ENCODE results near the gene STMN1.

The STMN1 gene

DNA sequence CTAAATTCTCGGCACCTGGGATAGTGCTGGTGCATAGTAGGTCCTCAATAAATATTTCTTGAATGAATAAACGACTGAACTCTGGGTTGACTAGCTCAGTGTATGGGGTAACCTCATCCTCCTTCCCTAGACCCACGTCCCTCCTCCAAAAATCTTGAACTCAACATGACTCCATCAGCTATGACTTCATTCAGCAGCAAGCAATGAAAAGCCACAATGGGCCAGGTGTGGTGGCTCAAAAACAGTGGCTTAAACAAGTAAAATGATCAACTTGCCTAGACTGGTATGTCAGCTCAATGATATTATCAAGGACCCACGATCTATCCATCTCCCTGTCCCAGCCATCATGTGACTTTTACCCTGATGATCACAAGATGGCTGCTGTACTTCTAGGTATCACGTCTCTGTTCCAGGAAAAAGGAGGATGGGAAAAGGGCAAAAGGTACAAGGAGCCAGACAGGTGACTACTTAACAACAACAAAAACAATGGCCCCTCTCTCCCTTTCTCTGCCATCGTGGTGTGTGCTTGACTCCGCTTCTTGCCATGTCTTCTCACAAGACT lies 17.7 kb downstream of the STMN1 start:
- H3K4me3 ChIP-seq (ENCODE audit: low read depth, low read length): no peak overlapping the region
- in situ Hi-C loops (cut with HindIII; ENCODE audit: low sequenced_read_pairs): no loop called here
- TF ChIP-seq, protein P1, sequence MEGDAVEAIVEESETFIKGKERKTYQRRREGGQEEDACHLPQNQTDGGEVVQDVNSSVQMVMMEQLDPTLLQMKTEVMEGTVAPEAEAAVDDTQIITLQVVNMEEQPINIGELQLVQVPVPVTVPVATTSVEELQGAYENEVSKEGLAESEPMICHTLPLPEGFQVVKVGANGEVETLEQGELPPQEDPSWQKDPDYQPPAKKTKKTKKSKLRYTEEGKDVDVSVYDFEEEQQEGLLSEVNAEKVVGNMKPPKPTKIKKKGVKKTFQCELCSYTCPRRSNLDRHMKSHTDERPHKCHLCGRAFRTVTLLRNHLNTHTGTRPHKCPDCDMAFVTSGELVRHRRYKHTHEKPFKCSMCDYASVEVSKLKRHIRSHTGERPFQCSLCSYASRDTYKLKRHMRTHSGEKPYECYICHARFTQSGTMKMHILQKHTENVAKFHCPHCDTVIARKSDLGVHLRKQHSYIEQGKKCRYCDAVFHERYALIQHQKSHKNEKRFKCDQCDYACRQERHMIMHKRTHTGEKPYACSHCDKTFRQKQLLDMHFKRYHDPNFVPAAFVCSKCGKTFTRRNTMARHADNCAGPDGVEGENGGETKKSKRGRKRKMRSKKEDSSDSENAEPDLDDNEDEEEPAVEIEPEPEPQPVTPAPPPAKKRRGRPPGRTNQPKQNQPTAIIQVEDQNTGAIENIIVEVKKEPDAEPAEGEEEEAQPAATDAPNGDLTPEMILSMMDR (IDR thresholded peaks at IDR 0.05; ENCODE audit: low read depth, low read length): no peak

DNA sequence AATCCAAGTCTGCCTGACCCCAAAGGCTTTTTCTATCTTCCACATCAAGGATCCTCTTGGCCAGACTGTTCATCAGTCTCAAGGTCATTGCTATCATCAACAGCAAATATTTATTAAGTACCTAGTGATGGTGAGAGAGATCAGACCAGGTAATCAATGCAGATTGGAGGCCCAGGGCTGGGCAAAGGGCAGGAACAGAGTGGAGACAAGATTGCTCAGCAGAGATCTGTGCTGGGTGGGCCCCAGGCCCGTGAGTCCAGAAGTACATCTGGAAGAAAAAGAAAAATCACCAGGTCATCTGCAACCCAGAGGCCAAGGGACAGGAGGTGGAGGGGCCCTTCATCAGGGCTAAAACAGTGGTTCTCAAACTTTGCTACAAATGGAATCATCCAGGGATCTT lies 20.6 kb downstream of the STMN1 start:
- no peak overlapping the region for H3K4me3 ChIP-seq (ENCODE audit: low read depth, low read length)
- in situ Hi-C loops (cut with HindIII; ENCODE audit: low sequenced_read_pairs): no loop called here
- TF ChIP-seq, protein P1 (IDR thresholded peaks at IDR 0.05; ENCODE audit: low read depth, low read length): no peak
- DNase-seq (ENCODE audit: low read depth, low spot score): no peak

More for the DNA sequence above, 17.7 kb downstream of the STMN1 start:
- DNase-seq (ENCODE audit: low read depth, low spot score): no peak

DNA sequence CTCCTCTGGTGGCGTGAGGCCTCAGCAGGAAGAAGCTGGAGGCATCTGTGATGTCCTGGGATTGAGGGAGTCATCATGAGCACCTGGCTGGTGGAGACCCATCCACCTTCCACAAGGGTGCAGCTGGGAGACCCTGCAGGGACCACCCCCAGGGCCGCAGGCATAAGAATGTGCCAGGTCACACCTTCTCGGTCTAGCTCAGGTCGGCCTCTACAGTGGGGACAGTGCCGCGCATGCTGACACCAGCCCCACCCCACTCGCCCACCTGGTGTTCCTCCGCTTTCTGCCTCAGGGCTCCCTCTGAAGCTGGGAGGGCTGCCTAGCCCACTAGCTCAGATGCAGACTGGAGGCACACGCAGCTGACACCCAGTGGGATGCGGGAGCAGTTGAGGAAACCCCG lies 25.0 kb downstream of the STMN1 start:
- H3K4me3 ChIP-seq (ENCODE audit: low read depth, low read length): no peak overlapping the region
- in situ Hi-C loops (cut with HindIII; ENCODE audit: low sequenced_read_pairs): no loop called here
- DNase-seq (ENCODE audit: low read depth, low spot score): no peak
- TF ChIP-seq, protein P1 (IDR thresholded peaks at IDR 0.05; ENCODE audit: low read depth, low read length): no peak

DNA sequence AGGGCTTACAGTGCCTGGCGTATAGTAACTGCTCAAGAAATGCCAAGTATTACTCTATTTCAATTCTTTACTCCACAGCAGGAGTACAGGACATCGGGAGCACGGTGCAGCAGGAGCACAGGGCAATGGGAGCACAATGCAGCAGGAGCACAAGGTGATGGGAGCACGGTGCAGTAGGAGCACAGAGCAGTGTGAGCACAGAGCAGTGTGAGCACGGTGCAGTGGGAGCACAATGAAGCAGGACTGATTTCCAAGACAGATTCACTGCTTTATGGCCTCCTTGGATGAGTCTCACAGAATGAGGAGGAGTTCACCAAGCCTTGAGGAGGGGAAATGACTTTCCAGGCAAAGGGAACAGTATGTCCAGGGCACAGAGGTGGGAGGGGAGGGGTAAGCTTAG lies 25.7 kb downstream of the STMN1 start:
- TF ChIP-seq, protein P1 (IDR thresholded peaks at IDR 0.05; ENCODE audit: low read depth, low read length): no peak

DNA sequence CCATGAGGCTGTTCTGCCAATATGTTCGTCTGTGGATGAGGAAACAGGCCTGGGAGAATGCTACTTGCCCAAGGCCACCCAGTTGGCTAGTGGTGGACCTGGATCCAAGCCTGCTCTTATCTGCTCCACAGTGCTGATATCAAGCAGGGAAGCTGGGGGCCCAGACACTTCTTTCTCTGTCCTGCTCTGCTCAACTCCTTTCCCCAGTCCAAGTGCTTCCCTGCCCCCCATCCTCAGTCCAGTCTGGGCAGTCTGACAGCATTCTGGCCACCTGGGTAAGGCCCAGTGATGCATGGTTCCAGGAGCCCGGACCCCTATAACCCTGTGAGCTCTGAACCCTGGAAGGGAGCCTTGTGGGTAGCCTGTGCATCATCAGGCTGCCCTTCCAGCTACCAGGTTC lies 26.5 kb downstream of the STMN1 start:
- DNase-seq (ENCODE audit: low read depth, low spot score): no peak
- in situ Hi-C loops (cut with HindIII; ENCODE audit: low sequenced_read_pairs): no loop called here

More for the DNA sequence above, 25.7 kb downstream of the STMN1 start:
- no peak for DNase-seq (ENCODE audit: low read depth, low spot score)
- no peak overlapping the region for H3K4me3 ChIP-seq (ENCODE audit: low read depth, low read length)
- in situ Hi-C loops (cut with HindIII; ENCODE audit: low sequenced_read_pairs): no loop called here

DNA sequence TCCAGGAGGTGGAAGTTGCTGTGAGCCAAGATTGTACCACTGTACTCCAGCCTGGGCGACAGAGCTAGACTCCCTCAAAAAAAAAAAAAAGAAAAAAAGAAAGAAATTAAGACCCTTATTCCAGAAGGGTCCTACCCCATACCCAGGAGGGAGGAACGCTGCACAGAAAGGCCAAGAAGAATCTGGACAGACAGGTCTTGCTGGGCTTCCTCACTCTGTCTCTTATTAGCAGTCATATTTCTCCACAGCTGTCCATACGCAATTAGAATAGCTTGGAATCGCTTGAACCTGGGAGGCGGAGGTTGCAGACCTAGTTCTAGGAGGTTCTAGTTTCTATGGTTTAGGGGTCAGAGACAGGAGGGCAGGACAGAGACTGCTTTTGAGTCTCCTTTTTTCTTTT lies 27.5 kb downstream of the STMN1 start:
- no peak for DNase-seq (ENCODE audit: low read depth, low spot score)
- TF ChIP-seq, protein P1 (IDR thresholded peaks at IDR 0.05; ENCODE audit: low read depth, low read length): no peak
- no peak overlapping the region for H3K4me3 ChIP-seq (ENCODE audit: low read depth, low read length)
- in situ Hi-C loops (cut with HindIII; ENCODE audit: low sequenced_read_pairs): no loop called here

More for the DNA sequence above, 26.5 kb downstream of the STMN1 start:
- TF ChIP-seq, protein P1 (IDR thresholded peaks at IDR 0.05; ENCODE audit: low read depth, low read length): no peak
- H3K4me3 ChIP-seq (ENCODE audit: low read depth, low read length): no peak overlapping the region

Measured in astrocyte of the spinal cord (primary cell).